ENCODE data around the gene PRSS38.
A peak's percentile ranks its signal among the peaks of the same experiment; 100 is the strongest.

PRSS38 gene
- 0 reads per million in 2 experiments for total RNA-seq

- DNase-seq (ENCODE audit: low read depth), result no peak
Measured at GRCh38 chr1:227815468-227816409, at the start of gene PRSS38. PRSS38 (plus strand) TSS chr1:227815675; CDS start chr1:227815717, 42 bp downstream.

DNA sequence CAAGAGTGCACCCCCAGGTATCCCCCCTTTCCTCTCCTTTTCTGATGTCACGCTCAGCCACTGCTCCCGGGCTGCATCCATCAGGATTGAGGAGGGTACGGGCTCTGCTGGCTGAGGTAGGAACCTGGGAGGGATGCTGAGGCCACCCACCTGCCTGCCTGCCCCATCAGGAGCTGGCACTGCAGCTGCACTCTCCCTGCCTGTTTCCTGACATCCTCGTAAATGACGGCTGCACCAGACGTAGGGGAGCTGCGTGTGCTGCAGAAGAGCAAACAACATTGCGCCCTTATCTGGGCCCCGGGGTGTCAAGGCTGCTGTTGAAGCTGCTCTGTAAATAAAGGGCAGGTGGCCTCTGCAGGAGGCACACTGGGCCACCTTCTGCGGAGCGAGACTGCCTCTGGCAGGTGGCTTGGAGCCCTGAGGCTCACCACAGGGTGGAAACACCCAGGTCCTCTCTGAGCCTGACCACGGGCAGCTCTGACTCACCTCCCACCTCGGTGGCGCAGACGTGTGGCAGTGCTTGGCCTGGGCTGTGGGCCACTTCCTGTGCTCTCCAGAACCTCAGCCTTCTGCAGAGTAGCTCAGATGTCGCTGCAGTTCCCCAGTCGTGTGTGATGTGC is 49.4 kb upstream of the PRSS38 start:
- peak; percentile 42 for DNase-seq (ENCODE audit: low read depth)

- no peak for DNase-seq (ENCODE audit: low read depth)
Measured at GRCh38 chr1:227766653-227767277, 48.7 kb upstream of the PRSS38 start.

GRCh38 chr1:227767401-227768124 is 47.9 kb upstream of the PRSS38 start:
- DNase-seq (ENCODE audit: low read depth), result no peak

GRCh38 chr1:227768125-227768439 is 47.4 kb upstream of the PRSS38 start:
- DNase-seq (ENCODE audit: low read depth), result no peak

- no peak for DNase-seq (ENCODE audit: low read depth)
Measured at GRCh38 chr1:227768640-227769039, 46.8 kb upstream of the PRSS38 start.

GRCh38 chr1:227769047-227769935 is 46.2 kb upstream of the PRSS38 start:
- DNase-seq (ENCODE audit: low read depth), result no peak

DNA sequence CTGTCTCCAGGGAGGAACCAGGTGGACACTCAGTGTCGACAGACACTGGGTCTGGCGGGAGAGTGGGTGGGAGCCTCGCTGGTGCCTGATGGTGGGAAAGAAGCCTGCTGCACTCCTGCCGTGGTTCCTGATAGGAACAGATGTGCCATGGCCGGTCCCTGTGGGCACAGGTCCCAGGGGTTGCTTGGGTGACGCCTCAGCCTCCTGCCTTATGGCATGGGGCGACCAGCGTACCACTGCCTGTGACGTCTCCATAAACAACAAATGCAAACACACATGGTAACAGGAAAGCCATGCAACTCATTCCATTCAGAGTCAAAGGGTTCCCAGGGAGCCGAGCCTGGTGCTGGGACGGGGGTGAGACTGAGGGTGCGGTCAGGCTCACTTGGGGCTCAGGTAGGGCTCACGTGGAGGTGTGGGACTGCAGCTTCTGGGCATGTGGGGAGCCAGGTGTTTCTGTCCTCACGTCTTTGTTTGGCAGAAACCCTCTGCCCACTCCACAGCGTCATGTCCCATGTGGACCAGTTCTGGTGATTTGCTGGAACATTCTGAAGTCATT is 45.5 kb upstream of the PRSS38 start:
- no peak for DNase-seq (ENCODE audit: low read depth)

GRCh38 chr1:227770812-227771211 is 44.7 kb upstream of the PRSS38 start:
- no peak for DNase-seq (ENCODE audit: low read depth)

DNA sequence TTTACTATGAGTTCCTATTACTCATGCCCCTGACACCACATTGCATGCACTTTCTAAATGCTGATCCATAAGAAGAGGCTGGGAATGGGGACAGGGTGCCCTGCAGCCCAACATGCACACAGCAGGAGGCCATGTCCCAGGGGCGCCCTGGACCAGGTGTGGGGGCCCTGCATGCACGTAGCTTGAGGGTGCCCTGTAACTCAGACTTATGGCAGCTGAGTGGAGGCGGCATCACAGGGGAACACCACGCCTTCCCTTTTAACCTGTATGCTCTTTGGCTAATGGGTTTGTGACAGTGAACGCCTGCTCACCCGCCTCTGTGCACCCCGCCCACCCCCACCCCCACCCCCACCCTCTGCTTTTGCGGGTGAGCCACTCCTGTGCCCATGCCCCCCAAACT is 44.1 kb upstream of the PRSS38 start:
- DNase-seq (ENCODE audit: low read depth), result no peak

- DNase-seq (ENCODE audit: low read depth), result no peak
Measured at GRCh38 chr1:227771771-227772170, 43.7 kb upstream of the PRSS38 start.

DNA sequence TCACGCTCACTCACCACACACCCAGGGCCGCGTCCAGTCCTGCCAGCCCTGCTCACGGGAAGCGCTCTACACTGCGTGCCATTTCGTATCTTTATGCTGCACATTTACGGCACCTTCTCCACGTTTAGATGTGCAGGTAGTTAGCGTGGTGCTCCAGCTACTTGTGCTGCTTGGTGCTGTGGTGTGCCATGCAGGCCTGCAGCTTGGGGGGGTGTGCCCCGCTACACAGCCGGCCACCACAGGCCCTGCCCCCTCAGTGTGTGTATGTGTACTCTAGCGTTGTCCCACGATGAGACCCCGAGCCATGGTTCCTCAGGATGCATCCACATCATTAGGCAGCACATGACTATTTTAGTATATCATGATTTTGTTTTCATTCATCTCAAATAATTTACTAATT is 41.9 kb upstream of the PRSS38 start:
- DNase-seq (ENCODE audit: low read depth), result no peak

- no peak for DNase-seq (ENCODE audit: low read depth)
Measured at GRCh38 chr1:227774051-227774731, 41.3 kb upstream of the PRSS38 start.

- no peak for DNase-seq (ENCODE audit: low read depth)
Measured at GRCh38 chr1:227774821-227775661, 40.4 kb upstream of the PRSS38 start.

- DNase-seq (ENCODE audit: low read depth), result no peak
Measured at GRCh38 chr1:227775841-227776240, 39.6 kb upstream of the PRSS38 start.

GRCh38 chr1:227776331-227776771 is 39.1 kb upstream of the PRSS38 start:
- DNase-seq (ENCODE audit: low read depth), result no peak

DNA sequence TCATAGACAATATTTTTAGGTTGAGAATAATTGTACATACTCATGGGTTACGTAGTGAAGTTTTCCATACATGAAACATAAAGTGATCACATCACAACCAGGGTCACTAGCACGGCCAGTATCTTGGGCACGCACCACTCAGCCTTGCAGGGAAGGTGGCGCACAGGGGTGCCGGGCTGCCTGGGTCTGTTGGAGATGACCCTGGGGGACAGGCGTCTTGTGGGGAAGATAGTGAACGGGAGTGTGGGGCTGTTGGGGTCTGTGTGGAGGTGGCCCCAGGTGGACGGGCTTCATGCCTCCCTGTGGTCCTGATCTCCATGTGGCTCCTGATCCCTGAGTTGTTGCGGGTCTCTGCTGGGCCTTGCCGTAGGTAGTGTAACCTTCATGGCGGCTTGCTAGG is 38.3 kb upstream of the PRSS38 start:
- DNase-seq (ENCODE audit: low read depth), result no peak

- DNase-seq (ENCODE audit: low read depth), result no peak
Measured at GRCh38 chr1:227777646-227778045, 37.8 kb upstream of the PRSS38 start.

- DNase-seq (ENCODE audit: low read depth), result no peak
Measured at GRCh38 chr1:227778401-227778947, 37.0 kb upstream of the PRSS38 start.
